Lower lobe of right lung (tissue), 2 donors: ENCODE measurements around the gene PRR36. TPM values are rescaled to one million over a fixed set of nuclear protein-coding genes. Genes with fewer than 3 reads are reported as not detected.
A peak's percentile ranks its signal among the peaks of the same experiment; 100 is the strongest.

Source experiments
- ATAC-seq, 2 donors: fragments of 200-7000 bp; cut with Tn5 transposase; one replicate each; pipeline ENCODE4 v1.9.1; 2020 to 2022; ENCODE audit warnings: mild to moderate bottlenecking in 2 of 2, moderate library complexity in 2 of 2
- DNase-seq: peaks from one replicate; pipeline ENCODE4 v3.0.0-alpha.2; 2020
- H3K27ac ChIP-seq: fragments of 200-600 bp; one replicate; pipeline ENCODE4 v1.8.0; 2022
- H3K27me3 ChIP-seq: fragments of 200-600 bp; one replicate; pipeline ENCODE4 v1.8.0; 2022; ENCODE audit warnings: low read depth
- H3K36me3 ChIP-seq: fragments of 200-600 bp; one replicate; pipeline ENCODE4 v1.8.0; 2022; ENCODE audit warnings: mild to moderate bottlenecking
- H3K4me1 ChIP-seq: fragments of 200-600 bp; one replicate; pipeline ENCODE4 v1.8.0; 2022
- H3K4me3 ChIP-seq: fragments of 200-600 bp; one replicate; pipeline ENCODE4 v1.8.0; 2022; ENCODE audit warnings: mild to moderate bottlenecking
- H3K9me3 ChIP-seq: fragments of 200-600 bp; one replicate; pipeline ENCODE4 v1.8.0; 2022
- CTCF ChIP-seq: fragments of 200-600 bp; IDR thresholded peaks from one replicate; pipeline ENCODE4 v1.8.0; 2022; ENCODE audit warnings: antibody characterized with exemption, mild to moderate bottlenecking
- intact Hi-C: fragments of 100-400 bp; cut with DNase I; formaldehyde crosslinking; loops from one replicate; pipeline ENCODE4 v1.11.0; 2022
- total RNA-seq: library from RNA; stranded (reverse); fragmentation: NEBNext Ultra II Directional; extraction: Animal tissue kit (Norgen Biotek cat#: 25700); gene quantifications from one replicate; pipeline ENCODE4 v1.2.1, GENCODE V29; 2021
- donor health status: DM: no; HTN: yes; CAD: no; lungs with severe emphysema.

PRR36 gene
- total RNA-seq, 1 donor from 2014 or later = 2.5 TPM

GRCh38 chr19:7865262-7865911, 8.8 kb downstream of the PRR36 start:
- ATAC-seq (no peak), DNase-seq (no peak)
- intact Hi-C loops = no loop called here
- Histone ChIP-seq H3K4me3 (no peak overlapping the region), H3K9me3 (no peaks in the 10 kb centered on the region), H3K27ac (no peak overlapping the region), H3K36me3 (no peaks in the 10 kb centered on the region), H3K4me1 (peaks cover 30% of the 10 kb centered on the region), H3K27me3 (peaks cover 26% of the 10 kb centered on the region)
- no peak for TF ChIP-seq CTCF

- H3K27ac ChIP-seq = no peak overlapping the region
- peaks cover 27% of the 10 kb centered on the region for H3K4me1 ChIP-seq
- no peak overlapping the region for H3K4me3 ChIP-seq
- DNase-seq = no peak
- intact Hi-C loops = no loop called here
- no peak for ATAC-seq
- peaks cover 26% of the 10 kb centered on the region for H3K27me3 ChIP-seq
- no peak for TF ChIP-seq CTCF
- no peaks in the 10 kb centered on the region for H3K9me3 ChIP-seq
- H3K36me3 ChIP-seq = no peaks in the 10 kb centered on the region
Observed at GRCh38 chr19:7864690-7865074, 9.5 kb downstream of the PRR36 start.

- Histone ChIP-seq H3K36me3 (no peaks in the 10 kb centered on the region), H3K4me3 (no peak overlapping the region), H3K27me3 (peaks cover 26% of the 10 kb centered on the region), H3K9me3 (no peaks in the 10 kb centered on the region), H3K4me1 (peaks cover 21% of the 10 kb centered on the region), H3K27ac (no peak overlapping the region)
- DNase-seq (no peak), ATAC-seq (no peak)
- intact Hi-C loops = no loop called here
- no peak for TF ChIP-seq CTCF
Observed at GRCh38 chr19:7863971-7864689, 10.1 kb downstream of the PRR36 start.

- H3K36me3 ChIP-seq = no peaks in the 10 kb centered on the region
- ATAC-seq (peak in 1 of 2 donors; percentile 13), DNase-seq (no peak)
- H3K27ac ChIP-seq = no peak overlapping the region
- intact Hi-C loops = no loop called here
- H3K27me3 ChIP-seq = peaks cover 25% of the 10 kb centered on the region
- no peak overlapping the region for H3K4me3 ChIP-seq
- no peak for TF ChIP-seq CTCF
- H3K4me1 ChIP-seq = peaks cover 13% of the 10 kb centered on the region
- no peaks in the 10 kb centered on the region for H3K9me3 ChIP-seq
Observed at GRCh38 chr19:7863157-7863970, 10.8 kb downstream of the PRR36 start.

DNA sequence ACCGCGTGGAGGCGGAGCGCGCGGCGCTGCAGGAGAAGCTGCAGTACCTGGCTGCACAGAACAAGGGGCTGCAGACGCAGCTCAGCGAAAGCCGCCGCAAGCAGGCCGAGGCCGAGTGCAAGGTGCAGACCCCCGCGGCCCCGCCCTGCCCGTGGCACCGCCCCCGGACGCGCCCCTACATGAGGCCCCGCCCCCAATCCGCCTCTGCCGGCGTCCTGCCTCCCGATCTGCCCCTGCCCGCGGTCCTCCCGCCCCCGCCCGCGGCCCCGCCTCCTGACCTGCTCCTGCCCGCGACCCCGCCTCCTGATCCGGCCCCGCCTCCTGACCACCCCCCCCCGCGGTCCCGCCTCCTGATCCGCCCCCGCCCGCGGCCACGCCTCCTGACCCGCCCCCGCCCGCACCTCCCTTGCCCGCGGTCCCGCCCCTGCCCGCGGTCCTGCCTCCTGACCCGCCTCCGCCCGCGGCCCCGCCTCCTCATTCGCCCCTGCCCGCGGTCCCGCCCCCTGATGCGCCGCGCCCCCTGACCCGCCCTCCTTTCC, 11.7 kb downstream of the PRR36 start:
- DNase-seq (peak; percentile 80), ATAC-seq (peak; percentile 68 to 79)
- Histone ChIP-seq H3K4me1 (peaks cover 11% of the 10 kb centered on the region), H3K27ac (no peak overlapping the region), H3K27me3 (peaks cover 20% of the 10 kb centered on the region), H3K36me3 (no peaks in the 10 kb centered on the region), H3K4me3 (peak overlapping the region; percentile 38), H3K9me3 (no peaks in the 10 kb centered on the region)
- intact Hi-C loops = no loop called here
- no peak for TF ChIP-seq CTCF
